OCI-LY7 (cell line): ENCODE data around the gene CNN2.

Source experiments
- EZH2phosphoT487 ChIP-seq: fragments of 200-600 bp; sonication (generic); IDR thresholded peaks from 2 replicates; pipeline ENCODE4 v1.6.1; 2018; ENCODE audit warnings: low read depth, borderline replicate concordance, mild to moderate bottlenecking, mixed run types, antibody characterized with exemption, low read length, moderate library complexity, mixed read lengths
- TF ChIP-seq, protein P1 (sequence below): fragments of 200-600 bp; sonication (generic); conservative IDR thresholded peaks from 2 replicates; pipeline ENCODE4 v1.5.1; 2014; ENCODE audit warnings: mild to moderate bottlenecking, antibody characterized with exemption, low read length, moderate library complexity, mixed read lengths

DNA sequence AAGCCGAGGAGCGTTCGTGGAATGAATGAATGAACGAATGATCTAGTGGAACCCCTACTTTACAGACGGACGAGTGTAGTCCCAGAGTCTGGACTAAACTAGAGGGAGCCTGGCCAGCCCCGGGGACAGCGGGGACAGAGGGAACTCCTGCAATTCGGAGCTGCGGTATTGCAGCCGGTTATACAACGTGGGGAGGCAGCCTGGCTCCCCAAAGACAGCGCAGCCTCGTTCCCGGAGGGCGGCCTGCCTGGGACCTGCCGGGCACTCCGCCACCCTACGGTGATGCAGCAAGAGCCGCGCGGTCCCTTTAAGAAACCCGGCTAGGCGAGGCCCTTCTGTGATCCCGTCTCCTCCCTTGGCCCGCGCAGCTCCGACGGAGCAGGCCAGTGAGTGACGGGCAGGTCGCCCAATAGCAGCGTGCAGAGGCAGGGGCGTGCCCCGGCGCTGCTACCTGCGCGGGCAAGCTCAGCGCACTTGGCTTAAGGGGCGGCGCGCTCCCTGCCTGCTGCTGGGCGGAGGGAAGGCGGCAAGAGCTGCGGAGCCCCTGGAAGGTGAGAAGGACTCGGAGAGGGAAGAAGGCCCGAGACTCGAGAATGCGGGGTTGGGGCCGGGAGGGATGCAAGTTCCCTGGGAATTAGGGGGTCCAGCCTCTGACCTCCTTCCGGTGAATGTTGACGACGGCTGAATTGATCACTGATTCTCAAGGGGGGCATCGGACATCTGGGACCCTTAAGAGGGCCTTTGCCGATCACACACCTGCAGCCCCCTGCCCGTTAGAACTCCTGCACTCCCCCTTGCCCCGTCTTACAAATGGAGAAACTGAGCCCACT is 13.5 kb downstream of the CNN2 start, which contains the start of gene ABCA7:
- TF ChIP-seq, protein P1, sequence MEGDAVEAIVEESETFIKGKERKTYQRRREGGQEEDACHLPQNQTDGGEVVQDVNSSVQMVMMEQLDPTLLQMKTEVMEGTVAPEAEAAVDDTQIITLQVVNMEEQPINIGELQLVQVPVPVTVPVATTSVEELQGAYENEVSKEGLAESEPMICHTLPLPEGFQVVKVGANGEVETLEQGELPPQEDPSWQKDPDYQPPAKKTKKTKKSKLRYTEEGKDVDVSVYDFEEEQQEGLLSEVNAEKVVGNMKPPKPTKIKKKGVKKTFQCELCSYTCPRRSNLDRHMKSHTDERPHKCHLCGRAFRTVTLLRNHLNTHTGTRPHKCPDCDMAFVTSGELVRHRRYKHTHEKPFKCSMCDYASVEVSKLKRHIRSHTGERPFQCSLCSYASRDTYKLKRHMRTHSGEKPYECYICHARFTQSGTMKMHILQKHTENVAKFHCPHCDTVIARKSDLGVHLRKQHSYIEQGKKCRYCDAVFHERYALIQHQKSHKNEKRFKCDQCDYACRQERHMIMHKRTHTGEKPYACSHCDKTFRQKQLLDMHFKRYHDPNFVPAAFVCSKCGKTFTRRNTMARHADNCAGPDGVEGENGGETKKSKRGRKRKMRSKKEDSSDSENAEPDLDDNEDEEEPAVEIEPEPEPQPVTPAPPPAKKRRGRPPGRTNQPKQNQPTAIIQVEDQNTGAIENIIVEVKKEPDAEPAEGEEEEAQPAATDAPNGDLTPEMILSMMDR, result peak; percentile 27; the same call in 1 of the 2 replicates
- no peak for TF ChIP-seq EZH2phosphoT487
